Endodermal cell (in vitro differentiated cells): ENCODE results near the gene MUC13. TPM values are rescaled to one million over a fixed set of nuclear protein-coding genes. Genes with fewer than 3 reads are reported as not detected.

Source experiments
- DNase-seq: peaks from one replicate; pipeline ENCODE4 v3.0.0-alpha.2; 2017
- H3K27ac ChIP-seq: 2 replicates; pipeline ENCODE4 v1.5.1; 2013; ENCODE audit warnings: mild to moderate bottlenecking, low read depth, low read length, moderate library complexity
- H3K27me3 ChIP-seq: 2 replicates; pipeline ENCODE4 v1.6.1; 2013; ENCODE audit warnings: mild to moderate bottlenecking, low read length, moderate library complexity; ENCODE audit not compliant: insufficient read depth, control insufficient read depth, poor library complexity, severe bottlenecking
- H3K36me3 ChIP-seq: 2 replicates; pipeline ENCODE4 v1.7.0; 2013; ENCODE audit warnings: mild to moderate bottlenecking, low read length, moderate library complexity; ENCODE audit not compliant: control insufficient read depth, insufficient read depth
- H3K4me1 ChIP-seq: one replicate; pipeline ENCODE4 v1.7.0; 2013; ENCODE audit warnings: low read length; ENCODE audit not compliant: control insufficient read depth, insufficient read depth
- H3K4me3 ChIP-seq: 2 replicates; pipeline ENCODE4 v1.5.1; 2013; ENCODE audit warnings: mild to moderate bottlenecking, low read length, moderate library complexity
- H3K9ac ChIP-seq: 2 replicates; pipeline ENCODE4 v1.6.1; 2013; ENCODE audit warnings: mild to moderate bottlenecking, low read length, moderate library complexity; ENCODE audit not compliant: poor library complexity, severe bottlenecking; ENCODE audit errors: extremely low read depth
- H3K9me3 ChIP-seq: 2 replicates; pipeline ENCODE4 v1.6.1; 2013; ENCODE audit warnings: mild to moderate bottlenecking, low read length, moderate library complexity; ENCODE audit not compliant: control insufficient read depth
- H3K27ac Mint-ChIP-seq: 2 replicates; pipeline ENCODE4 v1.8.0; 2020; ENCODE audit warnings: mixed read lengths
- H3K27me3 Mint-ChIP-seq: 2 replicates; pipeline ENCODE4 v1.8.0; 2021; ENCODE audit warnings: mild to moderate bottlenecking, mixed read lengths; ENCODE audit not compliant: insufficient read depth
- H3K36me3 Mint-ChIP-seq: 2 replicates; pipeline ENCODE4 v1.8.0; 2020; ENCODE audit warnings: low read depth, mixed read lengths
- H3K4me1 Mint-ChIP-seq: 2 replicates; pipeline ENCODE4 v1.8.0; 2020; ENCODE audit warnings: mixed read lengths
- H3K4me3 Mint-ChIP-seq: 2 replicates; pipeline ENCODE4 v1.8.0; 2020; ENCODE audit warnings: mild to moderate bottlenecking, moderate library complexity, mixed read lengths
- H3K9me3 Mint-ChIP-seq: 2 replicates; pipeline ENCODE4 v1.8.0; 2020; ENCODE audit warnings: mild to moderate bottlenecking, mixed read lengths
- WGBS, 2 experiments: methylation state at CpG; one replicate each; pipeline versions ENCODE4 v1.1.5 to v1.1.7; 2013; ENCODE audit warnings: missing lambda C conversion rate in 2 of 2, mixed read lengths in 1 of 2; ENCODE audit not compliant: insufficient coverage in 1 of 2, insufficient read length in 1 of 2; 5-methylcytosine and 5-hydroxymethylcytosine counted together
- total RNA-seq, 2 donors: library from RNA; stranded (reverse); fragmentation: NEBNext Ultra II Directional in 1 of 2; extraction: Animal tissue kit (Norgen Biotek cat#: 25700) in 1 of 2; gene quantifications; 2 replicates in 1 of 2; 3 replicates in 1 of 2; pipeline ENCODE4 v1.2.1, GENCODE V29; 2021
- TF ChIP-seq, protein P1 (sequence below): fragments of 200-600 bp; sonication (generic); conservative IDR thresholded peaks from 2 replicates; pipeline ENCODE4 v1.5.0; 2021; ENCODE audit warnings: antibody characterized with exemption, mild to moderate bottlenecking

Gene MUC13
- total RNA-seq, 2 donors from 2014 or later, result 0.15 TPM; not detected in 1

DNA sequence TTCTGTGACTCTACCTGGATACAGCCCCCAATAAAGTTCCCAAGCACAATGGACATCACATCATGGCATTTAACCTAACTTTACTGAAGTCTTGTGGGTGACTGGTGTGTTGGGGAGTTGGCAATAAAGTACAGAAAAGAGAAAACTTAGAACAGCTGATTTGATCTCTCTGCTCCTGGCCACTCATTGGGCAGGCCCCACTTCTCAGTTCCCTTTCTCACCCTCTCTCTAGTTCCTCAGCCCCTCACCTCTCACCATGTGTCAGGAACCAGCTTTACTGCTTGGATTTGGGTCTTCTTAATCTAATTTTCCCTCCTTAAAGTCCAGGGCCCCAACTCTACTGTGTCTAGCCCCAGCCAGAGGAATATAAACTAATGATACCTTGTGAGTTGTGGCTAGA is 713 bp upstream of the MUC13 start:
- H3K9ac ChIP-seq, result no peak overlapping the region

DNA sequence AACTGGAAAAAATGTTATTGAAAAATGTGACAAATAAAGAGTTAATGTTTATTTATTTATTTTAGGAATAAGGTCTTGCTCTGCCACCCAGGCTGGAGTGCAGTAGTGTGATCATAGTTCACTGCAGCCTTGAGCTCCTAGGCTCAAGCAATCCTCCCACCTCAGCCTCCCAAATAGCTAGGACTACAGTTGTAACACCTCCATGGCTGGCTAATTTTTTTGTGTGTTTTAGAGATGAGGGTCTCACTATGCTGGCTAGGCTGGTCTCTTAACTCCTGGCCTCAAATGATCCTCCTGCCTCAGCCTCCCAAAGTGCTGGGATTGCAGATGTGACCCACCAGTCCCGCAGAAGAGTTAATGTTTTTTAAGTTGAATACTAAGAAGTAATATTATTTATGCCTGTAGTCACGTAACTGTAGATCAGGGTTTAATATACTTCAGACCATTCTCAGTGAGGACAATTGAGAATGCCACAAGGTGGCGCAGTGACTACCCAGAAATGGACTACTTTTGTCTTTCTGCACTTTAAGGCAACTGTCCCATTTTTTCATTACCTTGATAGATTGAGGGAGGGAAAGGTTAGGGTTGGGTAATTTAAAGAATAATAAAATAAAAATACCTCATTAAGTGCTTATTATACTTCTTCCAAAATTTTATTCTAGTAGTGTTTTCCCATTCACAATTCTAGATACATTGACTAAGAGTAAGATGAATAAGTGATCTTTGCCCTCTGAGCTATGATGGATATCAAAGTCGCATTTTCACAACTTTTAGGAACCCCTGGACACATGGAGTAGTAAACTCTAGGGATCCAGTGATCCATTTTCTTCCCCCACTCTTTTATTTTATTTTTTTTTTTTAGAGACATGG is 6.0 kb downstream of the MUC13 start:
- H3K27me3 ChIP-seq, result no peaks in the 10 kb centered on the region
- H3K27ac ChIP-seq, result no peak overlapping the region
- H3K9me3 Mint-ChIP-seq, result no peaks in the 10 kb centered on the region
- H3K36me3 Mint-ChIP-seq, result no peaks in the 10 kb centered on the region
- H3K4me1 ChIP-seq, result no peaks in the 10 kb centered on the region
- peaks cover 3% of the 10 kb centered on the region for H3K4me1 Mint-ChIP-seq
- TF ChIP-seq, protein P1, sequence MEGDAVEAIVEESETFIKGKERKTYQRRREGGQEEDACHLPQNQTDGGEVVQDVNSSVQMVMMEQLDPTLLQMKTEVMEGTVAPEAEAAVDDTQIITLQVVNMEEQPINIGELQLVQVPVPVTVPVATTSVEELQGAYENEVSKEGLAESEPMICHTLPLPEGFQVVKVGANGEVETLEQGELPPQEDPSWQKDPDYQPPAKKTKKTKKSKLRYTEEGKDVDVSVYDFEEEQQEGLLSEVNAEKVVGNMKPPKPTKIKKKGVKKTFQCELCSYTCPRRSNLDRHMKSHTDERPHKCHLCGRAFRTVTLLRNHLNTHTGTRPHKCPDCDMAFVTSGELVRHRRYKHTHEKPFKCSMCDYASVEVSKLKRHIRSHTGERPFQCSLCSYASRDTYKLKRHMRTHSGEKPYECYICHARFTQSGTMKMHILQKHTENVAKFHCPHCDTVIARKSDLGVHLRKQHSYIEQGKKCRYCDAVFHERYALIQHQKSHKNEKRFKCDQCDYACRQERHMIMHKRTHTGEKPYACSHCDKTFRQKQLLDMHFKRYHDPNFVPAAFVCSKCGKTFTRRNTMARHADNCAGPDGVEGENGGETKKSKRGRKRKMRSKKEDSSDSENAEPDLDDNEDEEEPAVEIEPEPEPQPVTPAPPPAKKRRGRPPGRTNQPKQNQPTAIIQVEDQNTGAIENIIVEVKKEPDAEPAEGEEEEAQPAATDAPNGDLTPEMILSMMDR, result peak; percentile 94
- H3K27ac Mint-ChIP-seq, result no peak overlapping the region
- H3K4me3 Mint-ChIP-seq, result no peak overlapping the region
- H3K9me3 ChIP-seq, result no peaks in the 10 kb centered on the region
- 44% methylated on average over 4 of the region's 4 CpGs; no CpG with 5 or more reads in 1 of the 2 experiments for WGBS, 2 experiments
- no peaks in the 10 kb centered on the region for H3K36me3 ChIP-seq
- H3K9ac ChIP-seq, result no peak overlapping the region
- no peaks in the 10 kb centered on the region for H3K27me3 Mint-ChIP-seq
- peak; percentile 79 for DNase-seq
- H3K4me3 ChIP-seq, result no peak overlapping the region

More for the DNA sequence above, 713 bp upstream of the MUC13 start:
- Histone ChIP-seq H3K27me3 (no peaks in the 10 kb centered on the region), H3K4me1 (no peaks in the 10 kb centered on the region), H3K9me3 (peaks cover 5% of the 10 kb centered on the region), H3K4me3 (no peak overlapping the region), H3K27ac (no peak overlapping the region), H3K36me3 (no peaks in the 10 kb centered on the region)
- H3K27ac Mint-ChIP-seq, result no peak overlapping the region
- TF ChIP-seq, protein P1, result no peak
- peaks cover 9% of the 10 kb centered on the region for H3K4me1 Mint-ChIP-seq
- DNase-seq, result no peak
- no peak overlapping the region for H3K4me3 Mint-ChIP-seq
- no peaks in the 10 kb centered on the region for H3K27me3 Mint-ChIP-seq
- no peaks in the 10 kb centered on the region for H3K36me3 Mint-ChIP-seq
- no peaks in the 10 kb centered on the region for H3K9me3 Mint-ChIP-seq

DNA sequence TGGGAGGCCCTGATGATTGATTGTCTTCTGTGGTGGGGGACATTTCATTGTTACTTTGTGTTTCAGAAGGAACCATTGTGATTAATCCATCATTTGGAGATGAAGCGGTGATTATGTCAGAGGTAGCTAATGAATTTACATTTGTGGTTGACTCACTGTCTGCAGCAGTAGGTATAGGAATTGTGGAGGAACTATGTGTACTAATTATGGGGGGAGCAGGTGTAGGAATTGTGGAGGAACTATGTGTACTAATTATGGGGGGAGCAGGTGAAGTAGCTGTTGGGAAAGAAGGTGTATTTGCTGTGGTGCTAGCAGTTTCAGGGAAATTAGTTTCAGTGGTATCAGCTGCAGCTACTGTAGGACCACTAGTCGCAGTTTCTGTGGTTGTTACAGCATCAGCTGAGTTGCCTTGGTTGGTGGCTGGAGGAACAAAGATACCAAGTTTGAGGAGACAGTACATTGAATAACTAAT is 6.9 kb downstream of the MUC13 start:
- no peak for DNase-seq
- no peaks in the 10 kb centered on the region for H3K27me3 Mint-ChIP-seq
- 90 to 93% methylated on average over 2 of the region's 2 CpGs for WGBS, 2 experiments
- Histone ChIP-seq H3K36me3 (no peaks in the 10 kb centered on the region), H3K4me3 (no peak overlapping the region), H3K9me3 (no peaks in the 10 kb centered on the region), H3K27ac (no peak overlapping the region), H3K9ac (no peak overlapping the region), H3K27me3 (no peaks in the 10 kb centered on the region), H3K4me1 (no peaks in the 10 kb centered on the region)
- no peaks in the 10 kb centered on the region for H3K36me3 Mint-ChIP-seq
- H3K4me3 Mint-ChIP-seq, result no peak overlapping the region
- no peak overlapping the region for H3K27ac Mint-ChIP-seq
- peaks cover 3% of the 10 kb centered on the region for H3K4me1 Mint-ChIP-seq
- TF ChIP-seq, protein P1, result no peak
- no peaks in the 10 kb centered on the region for H3K9me3 Mint-ChIP-seq
